NCI-H82 treated with DMSO at 0.1 percent for 48 hours (cell line): ENCODE measurements around the gene NUMBL.
A peak's percentile ranks its signal among the peaks of the same experiment; 100 is the strongest.
"Not testable (repeated sequence)": the region's sequence is repeated elsewhere in the genome, so short reads cannot be mapped to it uniquely, and the experiment has no call there.

Experiments
- DNase-seq: peaks from one replicate; lab custom pipeline; 2025; ENCODE audit not compliant: unreplicated experiment; lab: John Stamatoyannopoulos, UW

Gene NUMBL

GRCh38 chr19:40632311-40633036 lies 58.0 kb downstream of the NUMBL start:
- DNase-seq, result no peak

GRCh38 chr19:40630571-40631160 lies 59.8 kb downstream of the NUMBL start:
- no peak for DNase-seq

GRCh38 chr19:40629346-40629745 lies 61.1 kb downstream of the NUMBL start:
- DNase-seq, result no peak

DNA sequence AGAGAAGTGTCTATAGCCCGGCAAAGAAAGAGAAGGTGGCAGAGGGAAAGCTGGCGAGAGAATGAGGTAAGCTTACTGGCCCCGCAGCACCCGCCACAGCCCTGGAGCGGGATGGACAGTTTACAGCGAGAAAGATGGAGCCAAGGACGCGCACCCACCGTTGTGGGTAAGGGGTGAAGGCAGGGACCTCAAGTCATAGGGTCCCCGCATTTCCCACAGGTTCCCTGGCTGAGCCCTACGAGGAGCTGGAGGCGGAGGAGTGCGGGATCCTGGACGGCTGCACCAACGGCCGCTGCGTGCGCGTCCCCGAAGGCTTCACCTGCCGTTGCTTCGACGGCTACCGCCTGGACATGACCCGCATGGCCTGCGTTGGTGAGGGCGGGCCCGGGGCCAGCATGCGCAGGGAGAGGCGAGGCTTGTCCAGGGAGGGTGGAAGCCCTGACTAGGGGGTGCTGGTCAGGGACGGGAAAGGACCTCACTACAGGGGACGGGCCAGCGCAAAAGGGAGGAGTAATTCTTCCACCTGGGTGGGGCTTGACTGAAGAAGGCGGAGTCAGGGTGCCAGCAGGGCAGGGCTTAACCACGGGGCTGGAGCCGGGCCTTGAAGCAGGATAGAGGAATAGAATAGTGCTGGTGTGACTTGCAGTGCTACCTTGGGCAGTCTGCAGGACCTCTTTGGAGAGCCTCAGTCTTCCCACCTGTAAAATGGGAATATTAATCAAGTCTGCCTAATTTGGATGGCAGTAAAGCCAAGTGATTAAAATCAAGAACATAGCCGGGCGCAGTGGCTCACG lies 62.8 kb downstream of the NUMBL start:
- DNase-seq, result no peak

- DNase-seq, result no peak
Observed at GRCh38 chr19:40626918-40627317, 63.5 kb downstream of the NUMBL start.

DNA sequence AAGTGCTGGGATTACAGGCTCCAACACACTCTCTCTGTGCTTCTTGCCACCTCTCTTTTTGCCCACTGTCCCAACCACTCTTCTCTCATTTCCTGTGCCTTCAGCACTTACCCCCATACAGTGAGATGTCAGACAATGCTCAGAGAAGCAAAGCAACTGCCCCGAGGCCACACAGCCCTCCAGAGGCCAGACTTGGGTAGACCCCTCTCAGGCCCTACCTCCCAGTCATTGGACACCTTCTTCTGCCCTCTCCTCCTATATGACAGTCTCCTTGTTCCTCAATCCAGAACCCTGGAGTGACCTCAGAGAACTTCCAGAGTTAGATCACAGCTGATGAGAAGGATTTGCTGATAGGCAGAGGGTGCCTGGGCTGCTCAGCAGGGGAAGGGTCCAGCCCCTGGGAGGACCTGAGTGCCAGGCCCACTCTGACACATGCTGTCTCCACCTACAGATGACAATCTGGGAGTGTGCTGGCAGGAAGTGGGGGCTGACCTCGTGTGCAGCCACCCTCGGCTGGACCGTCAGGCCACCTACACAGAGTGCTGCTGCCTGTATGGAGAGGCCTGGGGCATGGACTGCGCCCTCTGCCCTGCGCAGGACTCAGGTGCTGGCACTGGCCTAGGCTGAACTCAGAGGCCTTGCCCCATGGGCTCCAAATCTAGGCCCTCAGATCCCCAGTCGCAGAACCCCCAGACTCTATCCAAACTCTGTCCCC lies 64.9 kb downstream of the NUMBL start:
- no peak for DNase-seq

GRCh38 chr19:40624369-40625153 lies 65.9 kb downstream of the NUMBL start:
- DNase-seq, result not testable (repeated sequence)

- peak; percentile 79 for DNase-seq
Observed at GRCh38 chr19:40623403-40624251, 66.8 kb downstream of the NUMBL start.

DNA sequence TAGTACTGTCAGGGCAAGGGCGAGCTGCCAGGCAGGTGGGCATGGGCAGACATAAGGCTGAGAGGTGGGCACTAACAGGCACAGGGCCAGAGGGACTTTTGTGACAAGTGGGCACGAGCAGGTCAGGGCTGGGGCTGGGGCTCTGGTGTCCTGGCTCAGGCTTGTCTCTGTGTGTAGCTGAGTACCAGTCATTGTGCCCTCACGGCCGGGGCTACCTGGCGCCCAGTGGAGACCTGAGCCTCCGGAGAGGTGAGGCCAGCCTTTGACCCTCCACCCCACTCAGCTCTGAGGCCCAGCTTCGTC lies 67.7 kb downstream of the NUMBL start:
- DNase-seq, result no peak

DNA sequence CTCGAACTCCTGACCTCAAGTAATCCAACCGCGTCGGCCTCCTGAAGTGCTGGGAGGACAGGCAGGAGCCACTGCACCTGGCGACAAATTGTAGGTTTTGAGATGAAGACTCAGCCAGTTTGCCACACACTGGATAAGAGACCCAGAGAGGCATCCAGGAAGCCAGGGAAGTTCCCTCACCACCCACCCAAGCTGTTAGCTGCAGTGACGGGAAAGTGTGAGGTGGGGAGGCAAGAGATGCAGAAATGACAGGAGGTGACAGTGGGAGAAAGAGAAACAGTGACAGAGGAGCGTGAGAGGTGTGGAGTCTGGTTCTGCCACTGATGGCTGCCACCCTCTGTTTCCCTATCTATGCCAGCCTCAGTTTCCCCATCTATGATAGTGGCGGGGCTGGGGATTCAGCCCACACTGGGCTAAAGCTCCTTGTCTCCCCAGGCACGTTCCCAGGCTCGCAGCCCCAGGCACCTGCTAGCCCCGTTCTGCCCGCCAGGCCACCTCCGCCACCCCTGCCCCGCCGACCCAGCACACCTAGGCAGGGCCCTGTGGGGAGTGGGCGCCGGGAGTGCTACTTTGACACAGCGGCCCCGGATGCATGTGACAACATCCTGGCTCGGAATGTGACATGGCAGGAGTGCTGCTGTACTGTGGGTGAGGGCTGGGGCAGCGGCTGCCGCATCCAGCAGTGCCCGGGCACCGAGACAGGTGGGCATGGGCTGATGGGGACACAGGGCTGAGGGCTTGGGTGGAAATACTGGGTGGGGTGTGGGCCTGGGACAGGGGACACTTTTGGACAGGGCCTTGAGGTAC lies 68.3 kb downstream of the NUMBL start:
- no peak for DNase-seq

GRCh38 chr19:40621283-40621682 lies 69.2 kb downstream of the NUMBL start:
- no peak for DNase-seq

GRCh38 chr19:40620161-40620485 lies 70.3 kb downstream of the NUMBL start:
- no peak for DNase-seq

GRCh38 chr19:40619333-40620160 lies 70.9 kb downstream of the NUMBL start:
- DNase-seq, result no peak

GRCh38 chr19:40617961-40618360 lies 72.5 kb downstream of the NUMBL start:
- DNase-seq, result no peak

- no peak for DNase-seq
Observed at GRCh38 chr19:40616941-40617340, 73.5 kb downstream of the NUMBL start.

DNA sequence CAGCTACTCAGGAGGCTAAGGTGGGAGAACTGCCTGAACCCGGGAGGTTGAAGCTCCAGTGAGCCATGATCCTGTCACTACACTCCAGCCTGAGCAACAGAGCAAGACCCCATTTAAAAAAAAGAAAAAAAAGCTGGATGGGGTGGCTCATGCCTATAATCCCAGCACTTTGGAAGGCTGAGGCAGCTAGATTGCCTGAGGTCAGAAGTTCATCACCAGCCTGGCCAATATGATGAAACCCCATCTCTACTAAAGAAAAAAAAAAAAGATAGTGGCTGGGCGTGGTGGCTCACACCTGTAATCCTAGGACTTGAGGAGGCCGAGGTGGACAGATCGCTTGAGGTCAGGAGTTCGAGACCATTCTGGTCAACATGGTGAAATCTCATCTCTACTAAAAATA lies 74.3 kb downstream of the NUMBL start:
- DNase-seq, result no peak
